ENCODE results near the gene SCGB2B2. TPM values are rescaled to one million over a fixed set of nuclear protein-coding genes. Genes with fewer than 3 reads are reported as not detected.

SCGB2B2 gene
- total and polyA plus RNA-seq, 2 of the 4 experiments (the other 2 are of a cell fraction), result not detected

DNA sequence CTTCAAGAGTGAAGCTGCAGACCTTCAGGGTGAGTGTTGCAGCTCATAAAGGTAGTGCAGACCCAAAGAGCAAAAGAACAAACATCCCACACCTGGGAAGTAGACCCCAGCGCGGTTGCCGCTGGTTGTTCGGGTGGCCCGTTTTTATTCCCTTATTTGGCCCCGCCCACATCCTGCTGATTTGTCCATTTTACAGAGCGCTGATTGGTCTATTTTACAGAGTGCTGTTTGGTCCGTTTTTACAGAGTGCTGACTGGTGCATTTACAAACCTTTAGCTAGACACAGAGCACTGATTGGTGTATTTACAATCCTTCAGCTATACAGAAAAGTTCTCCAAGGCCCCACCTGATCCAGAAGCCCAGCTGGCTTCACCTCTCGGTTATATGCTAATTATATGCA lies 1.0 kb downstream of the SCGB2B2 start:
- ATAC-seq (ENCODE audit: low read depth) (no peak), DNase-seq (no peak)
- Histone ChIP-seq H3K4ac (ENCODE audit: low read depth, low read length) (no peak overlapping the region), H2AK9ac (replicated peaks; ENCODE audit: low read depth, low read length, poor library complexity) (no peak overlapping the region), H3K56ac (ENCODE audit: extremely low read depth, insufficient read depth, low read length) (no peak overlapping the region), H3K36me3 (ENCODE audit: control insufficient read depth, insufficient read depth, low read length) (peaks cover 11% of the 10 kb centered on the region), H4K91ac (ENCODE audit: insufficient read depth, low read depth, low read length) (no peak overlapping the region), H4K5ac (ENCODE audit: low read depth, low read length) (peak overlapping the region; percentile 98; the same call in 1 of the 2 replicates), H3K27me3 (ENCODE audit: control insufficient read depth, insufficient read depth, low read length) (no peaks in the 10 kb centered on the region), H3K4me1 (ENCODE audit: control insufficient read depth, insufficient read depth, low read length) (peaks cover 3% of the 10 kb centered on the region; the same call in 1 of the 2 replicates), H2BK15ac (ENCODE audit: low read depth, low read length) (no peak overlapping the region), H2BK20ac (ENCODE audit: low read depth, low read length) (no peak overlapping the region), H3K23ac (ENCODE audit: low read depth, low read length) (no peak overlapping the region), H4K8ac (ENCODE audit: low read depth in 2 of 2, low read length in 2 of 2) (peak overlapping the region; percentile 96 to 100; a peak in 3 of 4 replicates), H3K4me2 (ENCODE audit: low read depth, low read length) (no peak overlapping the region), H3K9ac (ENCODE audit: low read depth, low read length) (no peak overlapping the region), H2AK5ac (ENCODE audit: low read depth, low read length) (no peak overlapping the region), H3K18ac (ENCODE audit: low read depth, low read length) (no peak overlapping the region), H4K20me1 (ENCODE audit: insufficient read depth, low read length) (no peaks in the 10 kb centered on the region), H3K9me3 (ENCODE audit: control insufficient read depth, insufficient read depth, low read length) (no peaks in the 10 kb centered on the region; the same call in 1 of the 2 replicates), H3K79me1 (ENCODE audit: low read depth in 1 of 2, low read length in 2 of 2) (peaks cover 19 to 20% of the 10 kb centered on the region in 2 experiments), H2AFZ (replicated peaks; ENCODE audit: low read length, poor library complexity) (no peak overlapping the region), H3K27ac (ENCODE audit: insufficient read depth, low read length) (no peak overlapping the region), H3K14ac (replicated peaks; ENCODE audit: low read depth, low read length) (no peak overlapping the region), H3K9me1 (ENCODE audit: insufficient read depth, low read length) (0 out of 2 replicates have a peak, but pooled peaks cover 6% of the 10 kb centered on the region), H2BK120ac (ENCODE audit: low read depth, low read length) (no peak overlapping the region), H2BK5ac (ENCODE audit: low read depth, low read length, poor library complexity, severe bottlenecking) (no peak overlapping the region), H3K4me3 (ENCODE audit: insufficient read depth, low read depth, low read length) (no peak overlapping the region)
- CTCF ChIA-PET, result no interaction called here
- in situ Hi-C loops (cut with MboI; ENCODE audit: low sequenced_read_pairs), result no loop called here
- BruUV-seq (replicated peaks), result no TSS peak
- POLR2A ChIA-PET (ENCODE audit: unreplicated experiment), result no interaction called here
- dilution Hi-C loops (cut with HindIII; ENCODE audit: low sequenced_read_pairs, unreplicated experiment), result no loop called here
- intact Hi-C loops (cut with micrococcal nuclease), result no loop called here
- 0 out of 2 replicates have a peak, but pooled peaks have one; percentile 5 for TF ChIP-seq MAFK (IDR thresholded peaks at IDR 0.05; ENCODE audit: low read depth, low read length)
- no peak for TF ChIP-seq BHLHE40 (IDR thresholded peaks at IDR 0.05; ENCODE audit: low read depth, low read length)
- 100% methylated on average over 4 of the region's 9 CpGs; no CpG with 5 or more reads in 1 of the 2 experiments for WGBS, 2 experiments (ENCODE audit: extremely low coverage in 2 of 2, insufficient read length in 1 of 2)

All from IMR-90 (cell line).